ENCODE results near the gene CDC42SE2.
"Not testable (repeated sequence)": the region's sequence is repeated elsewhere in the genome, so short reads cannot be mapped to it uniquely, and the experiment has no call there.

CDC42SE2 gene

DNA sequence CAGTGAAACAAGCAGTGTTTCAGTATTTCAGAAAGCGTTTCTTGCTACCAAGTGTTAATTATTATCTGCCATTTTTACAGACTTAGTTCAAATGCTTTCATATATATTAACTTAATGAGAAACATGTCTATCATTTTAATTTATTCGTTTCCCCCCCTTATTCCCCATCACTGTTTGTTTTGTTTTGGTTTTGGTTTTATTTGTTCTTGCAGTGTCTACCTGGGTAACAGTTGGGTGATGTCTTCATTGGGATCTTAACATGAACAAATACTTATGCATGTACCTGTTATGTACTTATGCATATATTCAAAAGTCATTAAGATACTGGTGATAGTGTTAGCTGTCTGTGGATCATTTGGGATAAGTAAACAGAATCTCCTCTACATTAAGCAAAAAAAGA, 108.0 kb downstream of the CDC42SE2 start:
- DNase-seq = no peak

DNA sequence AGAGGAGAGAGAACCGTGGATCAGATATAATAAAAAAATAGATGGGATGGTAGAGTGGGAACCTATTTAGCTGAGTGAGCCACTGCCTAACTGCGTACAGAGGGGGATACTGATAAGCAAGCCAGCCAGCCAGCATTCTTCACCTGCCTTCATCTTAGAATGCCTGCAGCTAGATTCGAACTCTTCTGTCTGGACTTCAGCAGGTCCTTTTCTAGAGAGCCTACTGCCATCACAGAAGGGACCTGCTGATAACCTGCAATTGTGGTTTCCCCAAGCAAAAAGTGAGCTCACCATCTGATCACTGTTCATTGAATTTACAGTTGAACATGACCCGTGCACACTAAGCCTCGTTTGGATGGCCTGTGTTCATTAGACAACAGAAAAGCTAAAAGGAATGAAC, 109.4 kb downstream of the CDC42SE2 start:
- DNase-seq = no peak

DNA sequence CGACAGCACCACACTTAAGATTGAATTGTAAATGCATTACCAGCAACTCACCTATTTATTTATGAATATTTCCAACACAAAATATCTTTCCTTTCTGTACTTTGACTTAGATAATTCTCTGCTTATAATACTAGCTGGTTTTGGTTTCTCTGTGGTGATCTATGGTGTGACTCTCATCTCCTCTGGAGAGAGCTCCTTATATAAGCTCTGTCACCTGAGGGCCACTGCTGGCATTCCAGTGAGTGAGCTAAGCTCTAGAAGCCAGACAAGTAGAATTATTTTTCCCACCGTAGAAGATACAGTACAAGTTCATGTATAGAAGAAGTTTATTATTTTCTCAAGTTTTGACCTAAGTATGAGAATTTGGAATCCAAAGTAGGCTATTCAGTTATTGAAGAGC, 111.5 kb downstream of the CDC42SE2 start:
- no peak for DNase-seq

DNA sequence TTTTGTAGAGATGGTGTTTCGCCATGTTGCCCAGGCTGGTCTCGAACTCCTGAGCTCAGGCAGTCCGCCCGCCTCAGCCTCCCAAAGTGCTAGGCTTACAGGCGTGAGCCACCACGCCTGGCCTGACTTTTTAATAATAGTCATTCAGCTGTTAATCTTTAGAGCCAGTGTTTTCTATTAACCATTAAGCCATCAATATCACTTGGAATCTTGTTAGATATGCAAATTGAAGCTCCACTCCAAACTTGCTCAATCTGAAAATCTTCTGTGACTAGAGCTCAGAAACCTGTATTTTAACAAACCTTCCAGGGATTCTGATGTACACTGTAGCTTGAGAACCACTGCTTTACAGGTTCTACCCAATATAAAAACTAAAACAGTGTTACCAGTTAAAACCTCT, 113.5 kb downstream of the CDC42SE2 start:
- DNase-seq = no peak

DNA sequence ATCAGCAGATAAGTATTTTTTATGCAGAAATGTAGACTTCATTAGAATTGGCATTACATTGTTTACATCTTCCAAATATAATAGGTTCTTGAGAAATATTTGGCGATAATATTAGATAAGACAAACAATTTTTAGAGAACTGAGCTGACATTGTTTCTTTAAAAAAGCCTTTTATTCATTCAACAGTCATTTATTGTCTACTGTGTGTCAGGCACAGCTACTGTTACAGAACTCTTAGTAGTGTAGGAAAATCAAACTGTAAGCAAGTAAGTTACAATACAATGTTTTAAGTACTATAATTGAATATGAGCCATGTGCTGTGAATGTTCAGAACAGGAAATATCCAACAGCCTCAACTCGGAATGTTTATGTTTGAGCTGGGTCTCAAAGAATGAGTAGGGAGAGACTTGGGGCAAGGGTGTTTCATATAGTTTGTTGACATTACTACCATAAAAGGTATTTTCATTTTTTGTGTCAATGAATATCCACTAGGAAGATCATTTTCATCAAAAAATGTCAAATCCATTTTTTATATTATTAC, 114.0 kb downstream of the CDC42SE2 start:
- DNase-seq = no peak

DNA sequence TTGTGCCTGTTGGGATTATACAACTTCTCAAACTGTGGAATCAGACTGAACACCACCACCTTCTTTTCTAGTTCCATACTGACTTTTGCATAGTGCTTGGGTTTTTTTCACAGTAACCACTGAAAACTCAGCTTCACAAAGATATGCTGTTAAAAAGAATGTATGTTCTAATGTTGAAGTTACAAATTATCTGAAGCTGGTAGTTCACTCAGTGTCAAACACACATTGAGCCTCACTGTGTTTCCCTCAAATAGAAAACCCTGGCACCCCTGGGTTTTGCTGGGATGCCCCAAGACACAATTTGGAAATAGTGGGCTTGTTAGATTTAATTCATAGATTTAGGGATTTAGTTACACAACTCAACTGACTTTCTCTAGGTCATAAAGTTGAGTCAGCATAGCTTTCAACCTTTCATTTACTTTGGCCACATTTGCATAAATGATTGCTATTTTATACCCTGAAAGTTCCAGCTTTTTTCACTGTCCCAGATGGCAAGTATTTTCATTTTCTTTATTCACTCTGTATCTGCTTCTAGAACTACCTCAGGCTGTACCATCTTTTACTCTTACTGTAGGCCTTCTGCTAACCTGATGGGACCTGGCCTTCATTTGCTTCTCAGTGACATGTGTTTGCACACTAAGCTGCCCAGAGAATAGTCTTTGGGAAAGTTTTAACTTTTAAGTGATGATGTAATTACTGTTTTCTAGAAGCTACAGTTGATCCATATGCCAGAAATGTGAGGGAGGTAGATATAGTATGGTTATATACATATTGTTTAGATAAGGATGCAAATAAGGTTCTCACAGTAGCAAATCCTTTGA, 115.1 kb downstream of the CDC42SE2 start:
- no peak for DNase-seq

DNA sequence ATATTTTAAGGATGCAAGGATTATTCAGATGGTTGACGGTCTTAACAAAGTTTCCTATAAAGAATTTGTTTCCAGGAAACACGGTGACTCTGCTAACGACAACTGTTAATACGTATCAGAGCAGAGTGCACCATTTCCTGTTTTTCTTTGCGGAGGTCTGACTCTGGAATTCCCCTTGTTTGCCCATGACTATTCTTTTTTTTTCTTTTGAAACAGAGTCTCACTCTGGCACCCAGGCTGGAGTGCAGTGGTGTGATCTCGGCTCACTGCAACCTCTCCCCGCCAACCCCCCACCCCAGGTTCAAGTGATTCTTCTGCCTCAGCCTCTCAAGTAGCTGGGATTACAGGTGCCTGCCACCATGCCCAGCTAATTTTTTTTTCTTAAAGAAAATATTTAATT, 115.9 kb downstream of the CDC42SE2 start:
- no peak for DNase-seq

DNA sequence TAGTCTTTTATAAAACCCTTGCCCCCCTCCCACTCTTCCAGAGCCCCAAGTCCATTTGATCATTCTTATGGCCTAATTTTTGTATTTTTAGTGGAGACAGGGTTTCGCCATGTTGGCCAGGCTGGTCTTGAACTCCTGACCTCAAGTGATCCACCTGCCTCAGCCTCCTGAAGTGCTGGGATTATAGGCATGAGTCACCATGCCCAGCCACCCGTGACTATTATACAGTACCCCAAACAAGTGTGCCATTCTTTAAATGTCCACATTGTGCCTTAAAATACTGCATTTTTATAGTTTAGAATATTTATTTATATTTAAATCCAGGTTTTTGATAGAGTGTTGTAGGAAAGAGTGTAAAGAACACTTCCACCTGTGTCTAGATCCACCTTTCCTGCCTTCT, 116.4 kb downstream of the CDC42SE2 start:
- not testable (repeated sequence) for DNase-seq

DNA sequence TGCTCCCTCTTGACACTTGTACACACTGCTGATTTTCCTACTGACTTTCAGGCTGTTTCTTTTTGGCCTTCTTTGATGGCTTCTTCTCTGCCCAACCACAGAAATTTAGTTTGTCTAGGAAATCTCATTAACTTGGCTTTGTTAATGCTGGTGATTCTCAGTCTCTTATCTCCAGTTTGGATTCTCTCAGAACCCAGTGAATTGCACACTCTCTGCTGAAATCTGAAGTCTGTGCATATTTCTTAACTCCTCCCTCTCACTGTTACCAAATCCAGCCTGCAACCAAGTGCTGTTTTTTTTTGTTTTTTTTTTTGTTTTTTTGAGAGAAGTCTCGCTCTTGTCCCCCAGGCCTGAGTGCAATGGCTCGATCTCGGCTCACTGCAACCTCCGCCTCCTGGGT, 117.2 kb downstream of the CDC42SE2 start:
- DNase-seq = no peak

DNA sequence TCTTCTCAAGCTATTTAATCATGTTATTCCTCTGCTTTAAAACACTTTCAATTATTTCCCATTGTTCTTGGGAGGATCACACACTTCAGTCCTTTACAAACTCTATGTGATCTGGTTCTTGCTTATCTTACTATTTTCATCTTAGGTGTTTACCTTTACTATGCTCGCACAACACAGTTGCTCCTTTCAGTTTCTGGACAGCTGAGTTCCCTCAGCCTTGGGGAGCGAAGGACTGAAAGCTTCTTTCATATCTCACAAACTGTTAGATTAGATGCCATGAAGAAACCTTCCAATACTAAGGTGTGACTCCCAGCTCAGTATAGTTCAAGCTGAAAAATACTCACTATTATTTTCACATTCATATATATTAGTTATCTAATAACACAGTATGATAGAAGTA, 117.9 kb downstream of the CDC42SE2 start:
- DNase-seq = no peak

DNA sequence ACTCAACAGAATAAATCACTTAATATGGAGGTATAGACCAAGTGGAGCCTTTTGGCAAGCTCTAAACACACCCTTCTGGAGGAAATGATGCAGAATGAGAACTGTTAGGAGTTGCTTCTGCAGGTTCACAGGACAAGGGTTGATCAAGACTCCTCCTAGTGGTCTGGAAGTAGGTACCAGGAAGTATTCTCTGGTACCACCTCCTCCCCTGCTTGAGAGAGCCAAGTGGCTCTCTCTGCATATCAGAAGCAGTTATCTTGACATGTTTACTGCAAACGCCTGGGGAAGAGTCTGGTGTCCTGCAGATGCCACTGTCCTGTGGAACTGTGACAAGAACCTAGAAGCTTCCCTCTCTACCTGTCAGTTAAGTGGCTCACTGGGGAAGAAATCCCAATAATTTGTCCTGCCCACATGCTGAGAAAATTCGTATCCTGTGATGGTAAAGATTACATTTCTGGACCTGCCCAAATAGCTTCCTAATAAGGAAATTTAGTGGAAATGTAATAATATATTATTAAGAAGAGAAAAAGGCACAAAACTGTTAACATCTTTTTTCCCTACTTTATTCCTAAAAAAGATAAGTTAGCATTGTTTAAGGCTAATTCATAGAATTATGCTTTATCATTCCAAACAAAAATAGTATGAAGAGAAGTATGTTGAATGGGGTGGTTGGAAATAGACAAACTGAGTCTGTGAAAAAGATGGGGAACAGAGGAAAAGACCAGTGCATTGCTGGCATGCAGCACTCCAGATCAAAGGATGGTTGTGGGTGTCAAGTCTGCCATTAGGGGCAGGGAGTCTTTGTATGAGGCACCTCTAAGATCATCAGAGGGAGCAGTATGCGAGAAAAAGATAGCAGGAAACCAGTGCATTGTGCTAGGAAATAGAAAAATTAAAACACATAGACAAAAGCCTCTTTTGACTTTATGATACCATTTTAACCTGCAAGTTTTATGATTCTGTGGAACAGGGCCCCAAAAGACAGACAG, 118.8 kb downstream of the CDC42SE2 start:
- DNase-seq = no peak

DNA sequence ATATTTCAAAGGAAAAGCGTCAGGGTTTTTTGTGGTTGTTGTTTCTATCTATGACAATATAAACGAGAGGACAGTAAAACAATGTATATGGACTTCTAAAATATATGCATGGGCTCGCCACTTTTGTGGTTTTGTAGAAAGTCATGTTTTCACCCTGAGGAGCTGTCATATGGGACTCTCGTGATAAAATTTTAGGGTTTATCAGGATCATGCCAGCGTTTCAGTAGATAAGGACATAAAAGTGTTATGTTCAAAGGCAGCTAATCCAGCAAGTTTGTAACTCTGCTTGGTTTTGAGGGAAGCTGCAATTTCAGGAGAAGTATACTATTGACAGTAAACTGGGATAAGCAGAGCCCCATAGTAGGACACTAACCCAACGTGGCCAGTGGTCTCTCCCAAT, 120.3 kb downstream of the CDC42SE2 start:
- no peak for DNase-seq

DNA sequence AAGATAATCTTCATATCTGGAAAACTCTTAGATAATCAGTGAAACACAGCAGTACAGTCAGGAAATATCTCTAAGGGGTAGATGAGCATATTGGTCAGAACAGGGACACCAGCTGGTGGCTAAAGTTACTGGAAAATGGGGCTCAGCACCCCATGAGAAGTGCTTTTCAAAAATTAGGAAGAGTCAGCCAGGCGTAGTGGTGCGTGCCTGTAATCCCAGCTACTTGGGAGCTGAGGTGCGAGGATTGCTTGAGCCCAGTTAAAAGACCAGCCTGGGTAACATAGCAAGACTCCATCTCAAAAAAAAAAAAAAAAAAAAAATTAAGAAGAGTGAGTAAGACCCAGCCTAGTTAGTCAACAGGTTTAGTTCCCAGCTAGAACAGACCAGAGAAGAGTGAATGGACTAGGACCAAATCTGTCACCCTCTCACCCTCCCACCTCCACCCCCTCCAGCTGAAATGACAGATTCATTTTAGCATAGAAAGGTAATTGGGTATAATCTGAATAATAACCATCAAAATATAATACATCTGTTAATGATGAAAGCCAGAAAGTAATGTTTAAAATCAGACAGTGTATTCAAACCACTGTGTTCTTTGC, 120.9 kb downstream of the CDC42SE2 start:
- no peak for DNase-seq

DNA sequence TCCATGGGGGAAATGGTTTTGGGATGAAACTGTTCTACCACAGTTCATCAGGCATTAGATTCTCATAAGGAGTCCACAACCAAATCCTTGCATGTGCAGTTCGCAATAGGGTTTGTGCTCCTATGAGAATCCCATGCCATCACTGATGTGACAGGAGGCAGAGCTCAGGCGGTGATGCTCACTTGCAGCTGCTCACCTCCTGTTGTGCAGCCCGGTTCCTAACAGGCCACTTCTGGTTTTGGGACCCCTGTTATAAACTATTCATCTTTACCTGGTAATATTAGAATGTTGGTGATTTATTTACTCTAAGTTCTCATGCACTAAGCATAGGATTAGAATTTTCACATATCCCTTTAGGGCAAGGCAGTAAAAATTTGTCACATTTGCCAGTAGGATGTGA, 122.3 kb downstream of the CDC42SE2 start:
- DNase-seq = no peak

DNA sequence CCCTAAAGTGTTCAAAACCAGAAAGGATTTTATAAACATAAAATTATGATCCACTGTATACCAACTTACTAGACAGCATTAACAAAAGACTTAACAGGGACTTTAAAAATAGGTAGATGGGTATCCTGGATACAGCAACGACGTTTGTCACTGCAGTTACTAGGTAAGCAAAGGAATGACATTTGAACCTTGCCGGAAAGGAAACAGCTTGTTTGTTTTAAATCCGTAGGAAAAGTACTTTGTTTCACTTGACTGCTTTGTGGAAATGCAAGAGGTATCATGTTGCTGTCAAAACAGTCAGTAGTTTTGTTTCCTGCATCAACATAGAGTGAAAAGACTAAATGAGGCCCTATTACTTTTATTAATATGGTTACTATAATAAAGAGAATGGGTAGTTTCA, 122.9 kb downstream of the CDC42SE2 start:
- no peak for DNase-seq

DNA sequence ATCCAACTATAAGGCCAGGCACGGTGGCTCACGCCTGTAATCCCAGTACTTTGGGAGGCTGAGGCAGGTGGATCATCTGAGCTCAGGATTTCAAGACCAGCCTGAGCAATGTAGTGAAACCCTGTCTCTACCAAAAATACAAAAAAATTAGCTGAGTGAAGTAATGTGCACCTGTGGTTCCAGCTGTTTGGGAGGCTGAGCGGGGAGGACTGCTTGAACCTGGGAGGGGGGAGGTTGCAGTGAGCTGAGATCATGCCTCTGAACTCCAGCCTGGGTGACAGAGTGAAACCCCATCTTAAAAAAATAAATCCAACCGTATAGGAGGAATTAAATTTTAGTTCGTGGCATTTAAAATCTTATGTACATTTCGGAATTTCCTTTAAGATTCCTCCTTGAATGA, 123.4 kb downstream of the CDC42SE2 start:
- no peak for DNase-seq

DNA sequence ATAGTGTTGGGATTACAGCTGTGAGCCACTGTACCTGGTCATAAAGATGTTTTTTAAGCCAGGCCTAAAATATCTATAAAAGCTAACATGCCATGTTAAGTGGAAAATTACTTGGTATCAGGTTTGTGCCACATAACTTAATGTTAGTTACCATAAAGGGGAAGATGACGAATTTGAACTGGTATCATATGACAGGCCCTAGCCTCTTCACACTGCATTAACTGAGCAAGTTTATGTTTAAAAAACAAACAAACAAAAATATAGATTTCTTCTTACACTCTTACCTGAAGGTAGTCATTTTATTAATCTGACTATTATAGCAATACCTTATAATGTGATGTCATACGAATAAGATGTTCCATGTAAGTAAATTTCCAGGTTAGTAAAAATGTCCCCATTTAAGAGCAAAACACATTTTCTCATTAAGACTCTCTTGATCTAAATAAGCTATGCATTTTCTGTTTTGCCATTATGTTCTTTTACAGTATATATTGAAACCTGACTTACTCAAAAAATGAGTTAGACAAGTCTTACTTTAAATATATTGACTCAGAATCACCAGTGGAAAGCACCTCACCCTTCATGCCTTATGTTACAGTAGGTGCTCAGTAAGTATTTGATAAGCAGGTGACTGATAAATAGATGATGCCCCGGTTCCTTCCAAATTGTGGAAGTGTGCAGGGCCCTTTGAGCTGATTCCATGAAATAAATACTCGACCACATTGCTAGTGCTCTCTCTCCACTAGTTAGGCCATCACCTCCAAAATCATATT, 125.4 kb downstream of the CDC42SE2 start:
- DNase-seq = no peak

DNA sequence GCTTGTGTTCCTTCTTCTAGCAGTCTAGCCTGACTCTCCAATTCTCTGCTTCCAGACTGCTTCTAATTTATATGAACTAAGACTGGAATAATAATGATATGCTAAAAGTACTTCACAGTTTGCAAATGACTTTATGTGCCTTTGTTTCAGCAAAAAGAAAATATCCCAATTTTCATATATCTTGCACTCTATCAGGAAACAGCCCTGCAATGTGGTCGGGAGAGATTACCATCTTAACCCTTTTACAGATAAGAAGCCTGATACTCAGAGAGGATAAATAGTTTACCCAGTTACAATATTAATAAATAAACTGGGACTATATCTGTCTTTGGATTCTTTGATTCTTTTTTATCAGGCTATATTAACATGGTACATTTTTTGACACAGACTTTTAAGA, 126.0 kb downstream of the CDC42SE2 start:
- no peak for DNase-seq

DNA sequence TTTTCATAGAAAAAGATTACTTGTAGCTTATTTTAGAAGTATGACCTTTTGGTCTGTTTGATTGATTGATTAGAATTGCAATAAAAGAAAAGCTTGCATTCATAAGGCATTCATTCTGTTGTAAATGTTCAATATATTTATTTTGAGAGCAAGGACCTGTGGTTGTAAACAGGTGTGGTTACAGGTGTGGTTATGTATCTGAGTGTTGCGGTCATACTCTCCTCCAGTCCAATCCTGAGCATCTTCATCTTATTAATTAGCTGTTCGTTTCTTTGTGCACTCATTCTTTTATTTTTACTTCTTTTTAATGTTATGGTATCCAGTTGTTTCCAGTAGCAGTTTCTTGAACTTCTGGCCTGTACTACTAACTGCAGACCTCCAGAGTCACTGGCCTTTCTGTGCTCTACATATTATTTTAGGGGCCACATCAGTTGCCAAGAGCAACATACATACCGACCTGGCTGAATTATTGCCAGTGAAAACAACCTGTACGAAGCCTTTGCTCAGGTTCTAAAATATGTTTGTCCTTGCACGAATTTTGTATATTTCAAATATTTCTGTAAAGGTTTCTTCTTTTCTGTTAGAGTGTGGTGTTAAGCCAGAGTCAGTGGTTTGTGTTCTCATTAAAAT, 128.7 kb downstream of the CDC42SE2 start:
- no peak for DNase-seq

DNA sequence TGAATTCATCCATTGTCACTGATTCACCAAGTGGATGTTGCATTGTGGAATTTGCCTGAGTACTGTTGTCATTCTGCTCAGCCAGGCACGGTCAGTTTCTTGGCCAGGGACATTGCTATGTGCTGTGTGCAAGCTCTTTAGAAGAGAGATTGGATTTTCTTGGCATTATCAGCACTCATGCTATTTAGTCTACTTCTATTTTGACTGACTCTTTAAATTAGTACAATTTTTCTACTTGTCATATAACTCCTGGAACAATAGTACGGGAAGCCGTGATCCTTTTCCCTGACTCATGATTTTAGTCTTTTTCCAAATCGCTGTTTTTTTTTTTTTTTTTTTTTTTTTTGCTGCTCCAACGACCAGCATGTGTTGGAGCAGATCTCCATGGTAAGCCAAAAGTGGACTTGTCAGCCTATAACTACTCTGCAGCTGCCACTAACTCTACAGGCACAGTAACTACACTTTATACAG, 129.7 kb downstream of the CDC42SE2 start:
- DNase-seq = no peak

DNA sequence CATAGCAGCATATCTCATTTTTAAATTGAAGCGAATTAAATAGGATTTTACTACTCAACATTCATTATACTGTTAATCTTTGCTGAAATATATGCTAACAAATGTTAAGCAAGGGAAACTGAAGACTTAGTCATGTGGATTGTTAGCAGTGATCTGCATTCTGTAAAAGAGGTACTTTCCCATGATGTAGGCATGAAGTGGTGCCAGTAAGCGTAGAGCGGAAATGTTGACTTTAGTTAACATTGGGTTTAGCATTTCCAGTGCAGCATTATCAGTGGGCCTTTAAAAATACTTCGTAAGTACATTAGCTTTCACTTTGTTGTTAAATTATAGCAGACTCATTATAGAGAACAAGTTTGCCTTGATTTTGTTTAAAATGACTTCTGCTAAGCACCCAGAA, 130.3 kb downstream of the CDC42SE2 start:
- no peak for DNase-seq

DNA sequence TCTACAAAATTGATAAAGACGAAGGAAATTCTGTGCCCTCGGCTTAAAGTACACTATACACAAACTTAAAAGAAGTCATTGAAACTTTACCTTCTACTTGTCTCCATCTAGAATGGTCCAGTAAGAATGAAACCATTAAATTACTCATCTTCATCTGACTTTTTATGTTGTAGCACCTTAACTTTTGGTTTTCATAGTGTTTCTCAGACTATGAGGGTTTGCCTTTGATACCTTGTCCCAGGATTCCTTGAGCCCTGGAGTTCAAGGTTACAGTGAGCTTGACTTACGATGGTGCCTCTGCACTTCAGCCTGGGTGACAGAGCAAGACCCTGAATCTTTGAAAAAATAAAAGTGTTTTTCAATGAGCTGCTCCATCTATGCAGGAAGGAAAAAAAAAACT, 132.2 kb downstream of the CDC42SE2 start:
- no peak for DNase-seq

Data from right forelimb (tissue), 1 donor.